Measurements from ENCODE around the gene CD69.
A peak's percentile ranks its signal among the peaks of the same experiment; 100 is the strongest.

CD69 gene

DNA sequence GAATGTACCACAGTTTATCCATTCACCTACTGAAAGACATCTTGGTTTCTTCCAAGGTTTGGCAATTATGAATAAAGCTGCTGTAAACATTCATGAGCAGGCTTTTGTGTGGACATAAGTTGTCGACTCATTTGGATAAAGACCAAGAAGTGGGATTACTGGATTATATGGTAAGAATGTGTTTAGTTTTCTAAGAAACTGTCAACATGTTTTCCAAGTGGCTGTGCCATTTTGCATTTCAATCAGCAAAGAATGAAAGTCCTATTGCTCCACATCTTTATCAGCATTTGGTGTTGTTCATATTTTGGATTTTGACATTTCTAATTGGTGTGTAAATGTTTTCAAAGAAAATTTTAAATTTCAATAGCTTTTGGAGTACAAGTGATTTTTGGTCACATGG lies 39.3 kb upstream of the CD69 start:
- no peak overlapping the region for H3K4me2 ChIP-seq (ENCODE audit: low read depth, low read length, poor library complexity, severe bottlenecking)

GRCh38 chr12:9797722-9798619 lies 37.3 kb upstream of the CD69 start:
- no peaks in the 10 kb centered on the region for H3K9me2 ChIP-seq (replicated peaks; ENCODE audit: insufficient read depth, low read length)
- H3K4me2 ChIP-seq (ENCODE audit: low read depth, low read length, poor library complexity, severe bottlenecking) = no peak overlapping the region
- H3K79me2 ChIP-seq (ENCODE audit: insufficient read depth, low read length) = no peaks in the 10 kb centered on the region
- TF ChIP-seq EZH2phosphoT487 (conservative IDR thresholded peaks at IDR 0.05; ENCODE audit: low read length) (no peak), CTCF (IDR thresholded peaks at IDR 0.05; ENCODE audit: insufficient read depth, low read length, poor library complexity, severe bottlenecking) (peak; percentile 28)
- no peaks in the 10 kb centered on the region for H4K20me1 ChIP-seq (ENCODE audit: low read depth, low read length)
- H3K27ac ChIP-seq (ENCODE audit: low read depth, low read length) = no peak overlapping the region
- H3F3A ChIP-seq (ENCODE audit: insufficient read depth) = no peaks in the 10 kb centered on the region
- H3K4me3 ChIP-seq (ENCODE audit: insufficient read depth, low read length, poor library complexity, severe bottlenecking) = no peak overlapping the region
- H3K9me3 ChIP-seq (ENCODE audit: insufficient read depth, low read length) = no peaks in the 10 kb centered on the region
- no peaks in the 10 kb centered on the region for H3K27me3 ChIP-seq (ENCODE audit: low read length)
- H2AFZ ChIP-seq (ENCODE audit: low read depth, low read length, severe bottlenecking) = no peak overlapping the region
- no peaks in the 10 kb centered on the region for H3K36me3 ChIP-seq (ENCODE audit: low read length)
- H3K9ac ChIP-seq (ENCODE audit: low read length) = no peak overlapping the region

More for the DNA sequence above, 39.3 kb upstream of the CD69 start:
- no peak overlapping the region for H3K4me3 ChIP-seq (ENCODE audit: insufficient read depth, low read length, poor library complexity, severe bottlenecking)
- no peaks in the 10 kb centered on the region for H3F3A ChIP-seq (ENCODE audit: insufficient read depth)
- H3K9me3 ChIP-seq (ENCODE audit: insufficient read depth, low read length) = no peaks in the 10 kb centered on the region
- no peaks in the 10 kb centered on the region for H3K27me3 ChIP-seq (ENCODE audit: low read length)
- no peaks in the 10 kb centered on the region for H3K36me3 ChIP-seq (ENCODE audit: low read length)
- H4K20me1 ChIP-seq (ENCODE audit: low read depth, low read length) = no peaks in the 10 kb centered on the region
- no peak overlapping the region for H3K9ac ChIP-seq (ENCODE audit: low read length)
- no peak overlapping the region for H2AFZ ChIP-seq (ENCODE audit: low read depth, low read length, severe bottlenecking)
- H3K9me2 ChIP-seq (replicated peaks; ENCODE audit: insufficient read depth, low read length) = no peaks in the 10 kb centered on the region
- TF ChIP-seq CTCF (IDR thresholded peaks at IDR 0.05; ENCODE audit: insufficient read depth, low read length, poor library complexity, severe bottlenecking) (no peak), EZH2phosphoT487 (conservative IDR thresholded peaks at IDR 0.05; ENCODE audit: low read length) (no peak)
- H3K79me2 ChIP-seq (ENCODE audit: insufficient read depth, low read length) = no peaks in the 10 kb centered on the region
- H3K27ac ChIP-seq (ENCODE audit: low read depth, low read length) = no peak overlapping the region

- H4K20me1 ChIP-seq (ENCODE audit: low read depth, low read length) = no peaks in the 10 kb centered on the region
- no peak overlapping the region for H3K9ac ChIP-seq (ENCODE audit: low read length)
- H3K4me3 ChIP-seq (ENCODE audit: insufficient read depth, low read length, poor library complexity, severe bottlenecking) = no peak overlapping the region
- TF ChIP-seq CTCF (IDR thresholded peaks at IDR 0.05; ENCODE audit: insufficient read depth, low read length, poor library complexity, severe bottlenecking) (no peak), EZH2phosphoT487 (conservative IDR thresholded peaks at IDR 0.05; ENCODE audit: low read length) (no peak)
- H3K27ac ChIP-seq (ENCODE audit: low read depth, low read length) = no peak overlapping the region
- H3K36me3 ChIP-seq (ENCODE audit: low read length) = no peaks in the 10 kb centered on the region
- no peaks in the 10 kb centered on the region for H3K27me3 ChIP-seq (ENCODE audit: low read length)
- H3K79me2 ChIP-seq (ENCODE audit: insufficient read depth, low read length) = no peaks in the 10 kb centered on the region
- H3F3A ChIP-seq (ENCODE audit: insufficient read depth) = no peaks in the 10 kb centered on the region
- no peaks in the 10 kb centered on the region for H3K9me3 ChIP-seq (ENCODE audit: insufficient read depth, low read length)
- no peak overlapping the region for H3K4me2 ChIP-seq (ENCODE audit: low read depth, low read length, poor library complexity, severe bottlenecking)
- H3K9me2 ChIP-seq (replicated peaks; ENCODE audit: insufficient read depth, low read length) = no peaks in the 10 kb centered on the region
- H2AFZ ChIP-seq (ENCODE audit: low read depth, low read length, severe bottlenecking) = no peak overlapping the region
Observed at GRCh38 chr12:9796971-9797370, 36.3 kb upstream of the CD69 start.

Measured in SU-DHL-6 (cell line).